HepG2 (cell line): ENCODE results near the gene PSMD2. TPM values are rescaled to one million over a fixed set of nuclear protein-coding genes. Genes with fewer than 3 reads are reported as not detected.

ENCODE experiments used
- CREB3 ChIP-seq: sonication (generic); formaldehyde crosslinking; IDR thresholded peaks from 2 replicates; pipeline ENCODE4 v1.5.0; 2020; ENCODE audit warnings: missing genetic modification reagents
- FOXK1 ChIP-seq: sonication (generic); formaldehyde crosslinking; IDR thresholded peaks from 2 replicates; pipeline ENCODE4 v1.4.0; 2020; ENCODE audit warnings: low read depth, missing genetic modification reagents, borderline replicate concordance
- HMGXB3 ChIP-seq: sonication (generic); formaldehyde crosslinking; IDR thresholded peaks from 2 replicates; pipeline ENCODE4 v1.4.0; 2020; ENCODE audit warnings: missing genetic modification reagents, borderline replicate concordance
- MED8 ChIP-seq: sonication (generic); formaldehyde crosslinking; IDR thresholded peaks from 2 replicates; pipeline ENCODE4 v1.8.1; 2023; ENCODE audit warnings: mild to moderate bottlenecking, missing genetic modification reagents; ENCODE audit not compliant: insufficient replicate concordance
- RFX3 ChIP-seq: IDR thresholded peaks from 2 replicates; pipeline ENCODE4 v1.6.1; 2016; ENCODE audit warnings: missing biosample characterization, missing genetic modification reagents
- SOX13 ChIP-seq, 3 experiments: fragments of 450-650 bp in 1 of 3; sonication (generic) in 1 of 3; formaldehyde crosslinking in 1 of 3; IDR thresholded peaks in 2 of 3; conservative IDR thresholded peaks in 1 of 3; 2 replicates each; pipeline versions ENCODE4 v1.5.0 to v1.6.1; 2016 to 2020; ENCODE audit warnings: antibody characterized with exemption in 1 of 3, mild to moderate bottlenecking in 1 of 3, missing compliant biosample characterization in 1 of 3, missing genetic modification reagents in 1 of 3, moderate library complexity in 1 of 3
- ZGPAT ChIP-seq: IDR thresholded peaks from 2 replicates; pipeline ENCODE4 v1.6.1; 2016; ENCODE audit warnings: mild to moderate bottlenecking
- ZNF142 ChIP-seq: sonication (generic); formaldehyde crosslinking; IDR thresholded peaks from 2 replicates; pipeline ENCODE4 v1.4.0; 2020; ENCODE audit warnings: missing genetic modification reagents
- ZNF674 ChIP-seq: sonication (generic); formaldehyde crosslinking; IDR thresholded peaks from 2 replicates; pipeline ENCODE4 v1.5.0; 2020; ENCODE audit warnings: low read depth, mild to moderate bottlenecking, missing genetic modification reagents
- ZNF703 ChIP-seq: sonication (generic); formaldehyde crosslinking; IDR thresholded peaks from 2 replicates; pipeline ENCODE4 v1.5.1; 2020; ENCODE audit warnings: missing genetic modification reagents, mild to moderate bottlenecking, moderate library complexity, borderline replicate concordance
- ZXDC ChIP-seq: sonication (generic); formaldehyde crosslinking; IDR thresholded peaks from 2 replicates; pipeline ENCODE4 v1.5.0; 2020; ENCODE audit warnings: mild to moderate bottlenecking, missing genetic modification reagents
- polyA plus RNA-seq, 8 experiments: library from polyadenylated mRNA; depleted of rRNA in 3 of 8; stranded (reverse) in 7 of 8; unstranded in 1 of 8; fragments of >200 nt; fragmentation: Illumina TruSeq in 4 of 8; extraction: Trizol in 4 of 8; gene quantifications; 2 replicates each; pipeline versions ENCODE4 v1.2.1 to v1.2.3, GENCODE V29; 2011 to 2016; ENCODE audit warnings: low read depth in 4 of 8, missing spikeins in 1 of 8, mixed read lengths in 1 of 8; ENCODE audit not compliant: insufficient read depth in 1 of 8
- total RNA-seq, 5 experiments: library from RNA; depleted of rRNA; stranded (reverse); fragments of >200 nt; fragmentation: Illumina TruSeq; extraction: Trizol; gene quantifications; 2 replicates each; pipeline ENCODE4 v1.2.3, GENCODE V29; 2016; ENCODE audit warnings: low read depth in 1 of 5

PSMD2 gene
- total and polyA plus RNA-seq, 2 of the 13 experiments (the other 11 are each of a cell fraction or from before 2014, with no cell fraction given) = 125 to 200 TPM

- TF ChIP-seq ZNF142 (CRISPR knock-in tag) (no peak), FOXK1 (CRISPR knock-in tag) (peak; percentile 55; the same call in 1 of the 2 replicates), CREB3 (CRISPR knock-in tag) (no peak), ZNF703 (CRISPR knock-in tag) (no peak), MED8 (CRISPR knock-in tag) (peak; percentile 20), ZXDC (CRISPR knock-in tag) (peak; percentile 81), ZNF674 (CRISPR knock-in tag) (no peak), RFX3 (CRISPR knock-in tag) (no peak), HMGXB3 (CRISPR knock-in tag) (peak; percentile 23; the same call in 1 of the 2 replicates), SOX13 (IDR thresholded peaks at IDR 0.05) (no peak), SOX13 (CRISPR knock-in tag; conservative IDR thresholded peaks at IDR 0.05 in 1 of 2, IDR thresholded peaks at IDR 0.05 in 1 of 2) (0 out of 4 replicates have a peak, but pooled peaks of 1 of the 2 experiments have one; percentile 6), ZGPAT (CRISPR knock-in tag) (peak; percentile 48; the same call in 1 of the 2 replicates)
Measured at GRCh38 chr3:184298759-184299487, at the start of gene PSMD2 (continued).
